ENCODE results near the gene PLEKHB2. TPM values are rescaled to one million over a fixed set of nuclear protein-coding genes. Genes with fewer than 3 reads are reported as not detected.
A peak's percentile ranks its signal among the peaks of the same experiment; 100 is the strongest.

PLEKHB2 gene
- total and polyA plus RNA-seq, 9 of the 15 experiments (the other 6 are each of a cell fraction or from before 2014, with no cell fraction given): 41.3 to 71.5 (median 50.2) TPM

DNA sequence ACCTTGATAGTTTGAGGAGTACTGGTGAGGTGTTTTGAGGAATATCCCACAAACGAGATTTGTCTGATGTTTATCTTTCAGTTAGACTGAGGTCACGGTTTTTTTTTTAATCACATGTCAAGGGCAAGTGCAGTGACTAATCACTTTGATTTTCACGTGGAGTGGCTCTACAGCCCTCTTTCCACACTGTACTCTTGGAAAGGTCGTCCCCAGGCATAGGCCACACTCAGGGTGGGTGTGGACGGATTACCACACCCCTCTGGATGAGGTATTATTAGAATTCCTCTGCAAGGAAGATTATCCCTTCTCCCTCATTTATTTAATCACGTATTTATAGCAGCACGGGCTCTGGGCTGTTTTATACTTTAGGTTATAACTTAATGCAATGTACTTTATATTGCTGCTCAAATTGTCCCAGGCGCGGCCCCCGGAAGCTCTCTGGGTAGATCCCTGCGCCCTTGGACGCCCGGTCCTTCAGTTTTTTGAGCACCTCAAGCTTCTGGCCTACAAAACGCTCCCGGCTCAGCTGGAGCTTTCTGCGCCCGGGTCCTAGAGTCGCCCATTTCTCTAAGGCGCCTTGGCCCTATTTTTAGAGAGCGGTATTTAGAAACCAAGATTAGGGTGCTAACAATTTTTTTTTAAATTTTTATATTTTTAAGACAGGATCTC lies 515 bp upstream of the PLEKHB2 start (continued):
- TF ChIP-seq NONO (IDR thresholded peaks at IDR 0.05; ENCODE audit: low read depth in 2 of 2, low read length in 1 of 2) (no peak), ZNF253 (CRISPR knock-in tag; conservative IDR thresholded peaks at IDR 0.05) (no peak), RBM17 (IDR thresholded peaks at IDR 0.05; ENCODE audit: borderline replicate concordance, low read depth, low read length) (no peak), DDX20 (tag; IDR thresholded peaks at IDR 0.05; ENCODE audit: low read depth) (no peak), NFATC3 (IDR thresholded peaks at IDR 0.05) (no peak), SIX5 (IDR thresholded peaks at IDR 0.05; ENCODE audit: borderline replicate concordance in 1 of 2, insufficient read depth in 1 of 2, low read depth in 1 of 2, low read length in 2 of 2) (no peak), SMARCE1 (IDR thresholded peaks at IDR 0.05) (peak; percentile 81), ZNF24 (IDR thresholded peaks at IDR 0.05) (no peak), CCAR2 (IDR thresholded peaks at IDR 0.05; ENCODE audit: low read depth, low read length) (no peak), SAFB (IDR thresholded peaks at IDR 0.05; ENCODE audit: borderline replicate concordance, low read depth, low read length) (no peak), TRIM24 (IDR thresholded peaks at IDR 0.05) (no peak), ZNF77 (CRISPR knock-in tag; IDR thresholded peaks at IDR 0.05) (no peak), SRSF9 (IDR thresholded peaks at IDR 0.05; ENCODE audit: borderline replicate concordance, low read depth, low read length) (no peak), WHSC1 (IDR thresholded peaks at IDR 0.05; ENCODE audit: low read length) (no peak)
- TF ChIP-seq, protein P1, sequence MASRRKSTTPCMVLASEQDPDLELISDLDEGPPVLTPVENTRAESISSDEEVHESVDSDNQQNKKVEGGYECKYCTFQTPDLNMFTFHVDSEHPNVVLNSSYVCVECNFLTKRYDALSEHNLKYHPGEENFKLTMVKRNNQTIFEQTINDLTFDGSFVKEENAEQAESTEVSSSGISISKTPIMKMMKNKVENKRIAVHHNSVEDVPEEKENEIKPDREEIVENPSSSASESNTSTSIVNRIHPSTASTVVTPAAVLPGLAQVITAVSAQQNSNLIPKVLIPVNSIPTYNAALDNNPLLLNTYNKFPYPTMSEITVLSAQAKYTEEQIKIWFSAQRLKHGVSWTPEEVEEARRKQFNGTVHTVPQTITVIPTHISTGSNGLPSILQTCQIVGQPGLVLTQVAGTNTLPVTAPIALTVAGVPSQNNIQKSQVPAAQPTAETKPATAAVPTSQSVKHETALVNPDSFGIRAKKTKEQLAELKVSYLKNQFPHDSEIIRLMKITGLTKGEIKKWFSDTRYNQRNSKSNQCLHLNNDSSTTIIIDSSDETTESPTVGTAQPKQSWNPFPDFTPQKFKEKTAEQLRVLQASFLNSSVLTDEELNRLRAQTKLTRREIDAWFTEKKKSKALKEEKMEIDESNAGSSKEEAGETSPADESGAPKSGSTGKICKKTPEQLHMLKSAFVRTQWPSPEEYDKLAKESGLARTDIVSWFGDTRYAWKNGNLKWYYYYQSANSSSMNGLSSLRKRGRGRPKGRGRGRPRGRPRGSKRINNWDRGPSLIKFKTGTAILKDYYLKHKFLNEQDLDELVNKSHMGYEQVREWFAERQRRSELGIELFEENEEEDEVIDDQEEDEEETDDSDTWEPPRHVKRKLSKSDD (conservative IDR thresholded peaks at IDR 0.05; ENCODE audit: low read length): no peak
- TF ChIP-seq, protein P2, sequence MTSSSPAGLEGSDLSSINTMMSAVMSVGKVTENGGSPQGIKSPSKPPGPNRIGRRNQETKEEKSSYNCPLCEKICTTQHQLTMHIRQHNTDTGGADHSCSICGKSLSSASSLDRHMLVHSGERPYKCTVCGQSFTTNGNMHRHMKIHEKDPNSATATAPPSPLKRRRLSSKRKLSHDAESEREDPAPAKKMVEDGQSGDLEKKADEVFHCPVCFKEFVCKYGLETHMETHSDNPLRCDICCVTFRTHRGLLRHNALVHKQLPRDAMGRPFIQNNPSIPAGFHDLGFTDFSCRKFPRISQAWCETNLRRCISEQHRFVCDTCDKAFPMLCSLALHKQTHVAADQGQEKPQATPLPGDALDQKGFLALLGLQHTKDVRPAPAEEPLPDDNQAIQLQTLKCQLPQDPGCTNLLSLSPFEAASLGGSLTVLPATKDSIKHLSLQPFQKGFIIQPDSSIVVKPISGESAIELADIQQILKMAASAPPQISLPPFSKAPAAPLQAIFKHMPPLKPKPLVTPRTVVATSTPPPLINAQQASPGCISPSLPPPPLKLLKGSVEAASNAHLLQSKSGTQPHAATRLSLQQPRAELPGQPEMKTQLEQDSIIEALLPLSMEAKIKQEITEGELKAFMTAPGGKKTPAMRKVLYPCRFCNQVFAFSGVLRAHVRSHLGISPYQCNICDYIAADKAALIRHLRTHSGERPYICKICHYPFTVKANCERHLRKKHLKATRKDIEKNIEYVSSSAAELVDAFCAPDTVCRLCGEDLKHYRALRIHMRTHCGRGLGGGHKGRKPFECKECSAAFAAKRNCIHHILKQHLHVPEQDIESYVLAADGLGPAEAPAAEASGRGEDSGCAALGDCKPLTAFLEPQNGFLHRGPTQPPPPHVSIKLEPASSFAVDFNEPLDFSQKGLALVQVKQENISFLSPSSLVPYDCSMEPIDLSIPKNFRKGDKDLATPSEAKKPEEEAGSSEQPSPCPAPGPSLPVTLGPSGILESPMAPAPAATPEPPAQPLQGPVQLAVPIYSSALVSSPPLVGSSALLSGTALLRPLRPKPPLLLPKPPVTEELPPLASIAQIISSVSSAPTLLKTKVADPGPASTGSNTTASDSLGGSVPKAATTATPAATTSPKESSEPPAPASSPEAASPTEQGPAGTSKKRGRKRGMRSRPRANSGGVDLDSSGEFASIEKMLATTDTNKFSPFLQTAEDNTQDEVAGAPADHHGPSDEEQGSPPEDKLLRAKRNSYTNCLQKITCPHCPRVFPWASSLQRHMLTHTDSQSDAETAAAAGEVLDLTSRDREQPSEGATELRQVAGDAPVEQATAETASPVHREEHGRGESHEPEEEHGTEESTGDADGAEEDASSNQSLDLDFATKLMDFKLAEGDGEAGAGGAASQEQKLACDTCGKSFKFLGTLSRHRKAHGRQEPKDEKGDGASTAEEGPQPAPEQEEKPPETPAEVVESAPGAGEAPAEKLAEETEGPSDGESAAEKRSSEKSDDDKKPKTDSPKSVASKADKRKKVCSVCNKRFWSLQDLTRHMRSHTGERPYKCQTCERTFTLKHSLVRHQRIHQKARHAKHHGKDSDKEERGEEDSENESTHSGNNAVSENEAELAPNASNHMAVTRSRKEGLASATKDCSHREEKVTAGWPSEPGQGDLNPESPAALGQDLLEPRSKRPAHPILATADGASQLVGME (CRISPR knock-in tag; IDR thresholded peaks at IDR 0.05): no peak
- TF ChIP-seq, protein P3, sequence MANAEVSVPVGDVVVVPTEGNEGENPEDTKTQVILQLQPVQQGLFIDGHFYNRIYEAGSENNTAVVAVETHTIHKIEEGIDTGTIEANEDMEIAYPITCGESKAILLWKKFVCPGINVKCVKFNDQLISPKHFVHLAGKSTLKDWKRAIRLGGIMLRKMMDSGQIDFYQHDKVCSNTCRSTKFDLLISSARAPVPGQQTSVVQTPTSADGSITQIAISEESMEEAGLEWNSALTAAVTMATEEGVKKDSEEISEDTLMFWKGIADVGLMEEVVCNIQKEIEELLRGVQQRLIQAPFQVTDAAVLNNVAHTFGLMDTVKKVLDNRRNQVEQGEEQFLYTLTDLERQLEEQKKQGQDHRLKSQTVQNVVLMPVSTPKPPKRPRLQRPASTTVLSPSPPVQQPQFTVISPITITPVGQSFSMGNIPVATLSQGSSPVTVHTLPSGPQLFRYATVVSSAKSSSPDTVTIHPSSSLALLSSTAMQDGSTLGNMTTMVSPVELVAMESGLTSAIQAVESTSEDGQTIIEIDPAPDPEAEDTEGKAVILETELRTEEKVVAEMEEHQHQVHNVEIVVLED (CRISPR knock-in tag; IDR thresholded peaks at IDR 0.05): no peak
